Panc1 (cell line): Measurements from ENCODE around the gene ZMYND10. TPM values are rescaled to one million over a fixed set of nuclear protein-coding genes. Genes with fewer than 3 reads are reported as not detected.

ENCODE experiments used
- ATAC-seq: fragments of 200-7000 bp; cut with Tn5 transposase; 2 replicates; pipeline ENCODE4 v1.9.1; 2020; ENCODE audit warnings: mild to moderate bottlenecking, moderate library complexity
- BruUV-seq: library from RNA; stranded (reverse); fragments of 400-500 nt; replicated peaks from 2 replicates; lab custom pipeline; 2021; lab: Mats Ljungman, UMichigan
- CTCF ChIA-PET: fragments of 300-600 bp; sonication (Branson Sonifier 250); formaldehyde crosslinking; loops from one replicate; lab custom pipeline; 2022; ENCODE audit warnings: antibody characterized with exemption; lab: Charles Lee
- POLR2A ChIA-PET: fragments of 300-600 bp; sonication (Branson Sonifier 250); formaldehyde crosslinking; loops from one replicate; lab custom pipeline; 2022; ENCODE audit warnings: antibody characterized with exemption; lab: Charles Lee
- DNase-seq: peaks from one replicate; pipeline ENCODE4 v3.0.0-alpha.2; 2010; ENCODE audit warnings: low read depth, low spot score
- H3K27ac ChIP-seq: 2 replicates; pipeline ENCODE4 v1.5.1; 2011; ENCODE audit warnings: mild to moderate bottlenecking, low read length, inconsistent platforms
- H3K27me3 ChIP-seq: fragments of 200-500 bp; sonication (Bioruptor generic); 2 replicates; pipeline ENCODE4 v1.6.0; 2014; ENCODE audit warnings: low read length, inconsistent platforms; ENCODE audit not compliant: control insufficient read depth, insufficient read depth
- H3K36me3 ChIP-seq: fragments of 200-500 bp; sonication (Bioruptor generic); 2 replicates; pipeline ENCODE4 v1.5.1; 2014; ENCODE audit warnings: inconsistent platforms, mild to moderate bottlenecking, low read length, moderate library complexity; ENCODE audit not compliant: control insufficient read depth, insufficient read depth
- H3K4me1 ChIP-seq: 2 replicates; pipeline ENCODE4 v1.5.1; 2011; ENCODE audit warnings: inconsistent platforms, mild to moderate bottlenecking, low read length, moderate library complexity; ENCODE audit not compliant: control insufficient read depth, insufficient read depth
- H3K4me3 ChIP-seq, 2 experiments: 2 replicates each; pipeline ENCODE4 v1.5.1; 2011 to 2012; ENCODE audit warnings: low read depth in 2 of 2, low read length in 2 of 2, mild to moderate bottlenecking in 2 of 2, inconsistent platforms in 1 of 2, moderate library complexity in 1 of 2
- H3K9me3 ChIP-seq: fragments of 200-500 bp; sonication (Bioruptor generic); 2 replicates; pipeline ENCODE4 v1.5.1; 2014; ENCODE audit warnings: low read depth, mild to moderate bottlenecking, inconsistent platforms, low read length, moderate library complexity; ENCODE audit not compliant: control insufficient read depth, insufficient read depth
- CTCF ChIP-seq: fragments of 450-650 bp; IDR thresholded peaks from 2 replicates; pipeline ENCODE4 v1.5.1; 2017; ENCODE audit warnings: mild to moderate bottlenecking
- POLR2AphosphoS5 ChIP-seq: IDR thresholded peaks from 2 replicates; pipeline ENCODE4 v1.6.1; 2012; ENCODE audit warnings: mild to moderate bottlenecking, low read depth, low read length, moderate library complexity
- SIN3A ChIP-seq: IDR thresholded peaks from 2 replicates; pipeline ENCODE4 v1.6.1; 2012; ENCODE audit warnings: low read depth, mild to moderate bottlenecking, low read length, moderate library complexity, borderline replicate concordance; ENCODE audit not compliant: insufficient read depth
- TCF7L2 ChIP-seq: IDR thresholded peaks from 2 replicates; pipeline ENCODE4 v1.6.1; 2011; ENCODE audit warnings: mild to moderate bottlenecking, low read depth, low read length, inconsistent platforms
- in situ Hi-C: cut with HindIII; loops from 2 replicates; pipeline ENCODE4 v1.10.0; 2016; ENCODE audit warnings: low sequenced_read_pairs, low pct_unique_long_range_greater_than_20kb
- intact Hi-C: fragments of 100-400 bp; cut with micrococcal nuclease; formaldehyde crosslinking; loops from one replicate; pipeline ENCODE4 v1.10.0; 2022; ENCODE audit not compliant: unreplicated experiment
- total RNA-seq: library from RNA; stranded (reverse); gene quantifications from one replicate; pipeline ENCODE4 v1.2.1, GENCODE V29; 2021; ENCODE audit not compliant: unreplicated experiment
- TF ChIP-seq, protein P1 (sequence below), 2 experiments: IDR thresholded peaks; 2 replicates each; pipeline ENCODE4 v1.6.1; 2011 to 2012; ENCODE audit warnings: low read depth in 2 of 2, control low read depth in 1 of 2, low read length in 1 of 2, mild to moderate bottlenecking in 1 of 2, moderate library complexity in 1 of 2; ENCODE audit not compliant: insufficient read depth in 1 of 2

The ZMYND10 gene
- total RNA-seq, 1 experiment from 2014 or later = 3.6 TPM

- intact Hi-C loops = no loop called here
- no peaks in the 10 kb centered on the region for H3K4me1 ChIP-seq
- ChIA-PET CTCF (interaction anchor here (0.6 kb wide), 2 partner anchors 10 kb away, joined by 6 to 8 read pairs; no protein-coding TSS in a partner anchor), POLR2A (interaction anchor here (0.6 kb wide), 2 partner anchors 11 to 715 kb away, joined by 3 to 8 read pairs; no protein-coding TSS in a partner anchor)
- no peak overlapping the region for H3K27ac ChIP-seq
- no peaks in the 10 kb centered on the region for H3K9me3 ChIP-seq
- no peak for DNase-seq
- H3K36me3 ChIP-seq = no peaks in the 10 kb centered on the region
- no peak for ATAC-seq
- no TSS peak for BruUV-seq
- in situ Hi-C loops = no loop called here
- no peak overlapping the region for H3K4me3 ChIP-seq
- no peaks in the 10 kb centered on the region for H3K27me3 ChIP-seq
- TF ChIP-seq TCF7L2 (no peak), POLR2AphosphoS5 (no peak), SIN3A (no peak), CTCF (no peak)
- TF ChIP-seq, protein P1, sequence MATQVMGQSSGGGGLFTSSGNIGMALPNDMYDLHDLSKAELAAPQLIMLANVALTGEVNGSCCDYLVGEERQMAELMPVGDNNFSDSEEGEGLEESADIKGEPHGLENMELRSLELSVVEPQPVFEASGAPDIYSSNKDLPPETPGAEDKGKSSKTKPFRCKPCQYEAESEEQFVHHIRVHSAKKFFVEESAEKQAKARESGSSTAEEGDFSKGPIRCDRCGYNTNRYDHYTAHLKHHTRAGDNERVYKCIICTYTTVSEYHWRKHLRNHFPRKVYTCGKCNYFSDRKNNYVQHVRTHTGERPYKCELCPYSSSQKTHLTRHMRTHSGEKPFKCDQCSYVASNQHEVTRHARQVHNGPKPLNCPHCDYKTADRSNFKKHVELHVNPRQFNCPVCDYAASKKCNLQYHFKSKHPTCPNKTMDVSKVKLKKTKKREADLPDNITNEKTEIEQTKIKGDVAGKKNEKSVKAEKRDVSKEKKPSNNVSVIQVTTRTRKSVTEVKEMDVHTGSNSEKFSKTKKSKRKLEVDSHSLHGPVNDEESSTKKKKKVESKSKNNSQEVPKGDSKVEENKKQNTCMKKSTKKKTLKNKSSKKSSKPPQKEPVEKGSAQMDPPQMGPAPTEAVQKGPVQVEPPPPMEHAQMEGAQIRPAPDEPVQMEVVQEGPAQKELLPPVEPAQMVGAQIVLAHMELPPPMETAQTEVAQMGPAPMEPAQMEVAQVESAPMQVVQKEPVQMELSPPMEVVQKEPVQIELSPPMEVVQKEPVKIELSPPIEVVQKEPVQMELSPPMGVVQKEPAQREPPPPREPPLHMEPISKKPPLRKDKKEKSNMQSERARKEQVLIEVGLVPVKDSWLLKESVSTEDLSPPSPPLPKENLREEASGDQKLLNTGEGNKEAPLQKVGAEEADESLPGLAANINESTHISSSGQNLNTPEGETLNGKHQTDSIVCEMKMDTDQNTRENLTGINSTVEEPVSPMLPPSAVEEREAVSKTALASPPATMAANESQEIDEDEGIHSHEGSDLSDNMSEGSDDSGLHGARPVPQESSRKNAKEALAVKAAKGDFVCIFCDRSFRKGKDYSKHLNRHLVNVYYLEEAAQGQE (IDR thresholded peaks at IDR 0.05; ENCODE audit: insufficient read depth in 1 of 2, low read depth in 2 of 2, low read length in 1 of 2) = no peak
Observed at GRCh38 chr3:50392101-50392715, 46.7 kb upstream of the ZMYND10 start.

- BruUV-seq = no TSS peak
- in situ Hi-C loops = no loop called here
Observed at GRCh38 chr3:50390508-50391224, 45.1 kb upstream of the ZMYND10 start.

More at GRCh38 chr3:50390508-50391224, 45.1 kb upstream of the ZMYND10 start:
- Histone ChIP-seq H3K27me3 (no peaks in the 10 kb centered on the region), H3K27ac (no peak overlapping the region), H3K4me3 (no peak overlapping the region), H3K36me3 (no peaks in the 10 kb centered on the region), H3K9me3 (no peaks in the 10 kb centered on the region), H3K4me1 (no peaks in the 10 kb centered on the region)
- TF ChIP-seq CTCF (no peak), TCF7L2 (no peak), POLR2AphosphoS5 (no peak), SIN3A (no peak)
- TF ChIP-seq, protein P1 (IDR thresholded peaks at IDR 0.05; ENCODE audit: insufficient read depth in 1 of 2, low read depth in 2 of 2, low read length in 1 of 2) = no peak
- ATAC-seq = no peak
- ChIA-PET CTCF (interaction anchor here (0.5 to 0.6 kb wide), 2 partner anchors 9 to 44 kb away, joined by 5 to 10 read pairs; no protein-coding TSS in a partner anchor), POLR2A (no interaction called here)
- no peak for DNase-seq
- intact Hi-C loops = no loop called here
